ENCODE measurements around the gene GABRD. TPM values are rescaled to one million over a fixed set of nuclear protein-coding genes. Genes with fewer than 3 reads are reported as not detected.

The GABRD gene
- total RNA-seq, 1 donor from 2014 or later: not detected

DNA sequence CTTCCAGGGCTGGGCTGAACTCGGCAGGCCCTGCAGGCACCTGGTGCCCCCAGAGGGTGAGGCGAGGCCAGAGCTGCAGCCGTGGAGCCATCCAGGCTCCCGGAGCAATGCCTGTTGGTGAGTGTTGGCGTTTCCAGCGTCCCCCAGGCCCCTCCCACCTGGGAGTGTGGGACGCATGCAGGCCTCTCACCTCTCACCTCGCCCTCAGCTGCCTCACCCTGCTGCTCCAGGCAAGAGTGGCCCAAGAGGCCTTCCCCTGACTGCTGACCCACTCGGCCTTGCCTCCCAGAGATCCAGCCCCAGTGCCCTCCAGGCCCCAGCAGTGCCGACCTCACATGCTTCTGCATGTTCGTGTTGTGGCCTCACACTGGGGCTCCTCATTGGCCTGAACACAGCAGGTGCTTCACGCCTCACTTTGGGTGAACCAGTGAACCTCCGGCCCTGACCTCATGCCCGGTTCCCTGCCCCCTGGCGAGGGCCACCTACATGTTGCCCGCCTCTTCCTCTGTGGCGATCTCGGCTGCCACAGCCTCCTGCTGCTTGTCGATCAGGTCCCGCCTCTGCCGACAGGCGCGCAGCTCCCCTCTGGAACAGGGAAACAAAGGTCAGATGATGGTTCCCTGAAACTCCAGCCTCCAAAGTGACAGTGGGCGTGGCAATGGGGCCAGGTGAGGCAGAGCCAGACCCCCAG, 32.5 kb upstream of the GABRD start:
- DNase-seq (ENCODE audit: low read depth): no peak
- TF ChIP-seq, protein P1, sequence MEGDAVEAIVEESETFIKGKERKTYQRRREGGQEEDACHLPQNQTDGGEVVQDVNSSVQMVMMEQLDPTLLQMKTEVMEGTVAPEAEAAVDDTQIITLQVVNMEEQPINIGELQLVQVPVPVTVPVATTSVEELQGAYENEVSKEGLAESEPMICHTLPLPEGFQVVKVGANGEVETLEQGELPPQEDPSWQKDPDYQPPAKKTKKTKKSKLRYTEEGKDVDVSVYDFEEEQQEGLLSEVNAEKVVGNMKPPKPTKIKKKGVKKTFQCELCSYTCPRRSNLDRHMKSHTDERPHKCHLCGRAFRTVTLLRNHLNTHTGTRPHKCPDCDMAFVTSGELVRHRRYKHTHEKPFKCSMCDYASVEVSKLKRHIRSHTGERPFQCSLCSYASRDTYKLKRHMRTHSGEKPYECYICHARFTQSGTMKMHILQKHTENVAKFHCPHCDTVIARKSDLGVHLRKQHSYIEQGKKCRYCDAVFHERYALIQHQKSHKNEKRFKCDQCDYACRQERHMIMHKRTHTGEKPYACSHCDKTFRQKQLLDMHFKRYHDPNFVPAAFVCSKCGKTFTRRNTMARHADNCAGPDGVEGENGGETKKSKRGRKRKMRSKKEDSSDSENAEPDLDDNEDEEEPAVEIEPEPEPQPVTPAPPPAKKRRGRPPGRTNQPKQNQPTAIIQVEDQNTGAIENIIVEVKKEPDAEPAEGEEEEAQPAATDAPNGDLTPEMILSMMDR (conservative IDR thresholded peaks at IDR 0.05; ENCODE audit: low read depth, low read length): no peak
- H3K4me3 ChIP-seq (ENCODE audit: low read depth, low read length): no peak overlapping the region

DNA sequence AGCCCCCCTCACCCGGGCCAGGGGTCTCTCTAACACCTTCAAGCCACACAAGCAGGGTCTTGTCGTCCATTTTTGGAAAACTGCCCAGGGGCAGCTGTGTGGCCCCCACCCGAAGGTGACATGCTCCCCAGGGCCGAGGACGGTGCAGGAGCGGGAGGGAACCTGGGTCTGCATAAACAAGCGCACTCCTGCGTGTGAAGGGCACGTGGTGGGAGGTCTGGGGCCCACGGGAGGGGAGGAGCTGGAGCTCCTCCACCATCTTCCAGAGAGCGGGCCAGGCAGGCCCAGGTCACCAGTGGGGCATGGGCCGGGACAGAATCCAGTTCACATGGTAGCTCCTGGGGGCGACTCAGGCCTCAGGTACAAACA, 32.0 kb upstream of the GABRD start:
- H3K4me3 ChIP-seq (ENCODE audit: low read depth, low read length): no peak overlapping the region
- TF ChIP-seq, protein P1 (conservative IDR thresholded peaks at IDR 0.05; ENCODE audit: low read depth, low read length): no peak
- DNase-seq (ENCODE audit: low read depth): no peak

DNA sequence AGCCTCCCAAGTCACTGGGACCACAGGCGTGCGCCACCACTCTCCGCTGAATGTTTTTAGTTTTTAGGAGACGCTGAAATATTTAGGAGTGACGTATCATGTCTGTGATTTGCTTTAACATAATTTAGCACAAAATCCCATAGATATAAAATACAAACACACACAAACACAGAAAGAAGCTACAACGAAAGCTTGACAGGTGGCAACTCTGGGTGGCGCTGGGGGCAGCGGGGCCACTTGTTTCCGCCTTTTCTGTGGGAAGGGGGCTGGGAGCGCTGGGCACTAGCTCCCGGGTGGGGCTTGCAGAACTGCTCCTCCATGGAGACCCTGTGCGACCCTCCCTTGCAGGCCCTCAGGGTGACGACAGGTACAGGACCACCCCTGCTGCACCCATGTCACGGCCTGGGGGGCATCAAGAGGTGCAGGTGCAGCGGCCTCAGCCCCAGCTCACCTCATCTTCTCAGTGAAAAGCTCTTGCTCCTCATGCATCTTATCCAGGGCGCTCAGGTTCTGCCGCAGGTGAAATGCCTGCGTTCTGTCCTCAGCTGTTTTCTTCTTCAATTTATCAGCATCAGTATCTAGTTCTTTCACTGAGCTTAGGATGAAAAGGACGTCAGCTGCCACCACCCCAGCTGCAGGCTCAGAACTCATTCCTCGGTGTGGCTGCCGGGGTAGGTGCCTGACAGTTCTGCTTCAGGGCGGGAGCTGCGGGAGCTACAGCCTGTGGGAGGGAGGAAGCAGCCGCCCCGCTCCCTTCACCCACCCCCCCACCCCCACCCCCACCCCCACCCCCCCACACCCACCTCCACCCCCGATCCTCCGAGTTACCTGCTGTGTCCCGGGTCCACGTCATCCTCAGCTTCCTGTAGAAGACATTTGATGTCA, 30.8 kb upstream of the GABRD start:
- H3K4me3 ChIP-seq (ENCODE audit: low read depth, low read length): no peak overlapping the region
- no peak for DNase-seq (ENCODE audit: low read depth)
- TF ChIP-seq, protein P1 (conservative IDR thresholded peaks at IDR 0.05; ENCODE audit: low read depth, low read length): no peak

DNA sequence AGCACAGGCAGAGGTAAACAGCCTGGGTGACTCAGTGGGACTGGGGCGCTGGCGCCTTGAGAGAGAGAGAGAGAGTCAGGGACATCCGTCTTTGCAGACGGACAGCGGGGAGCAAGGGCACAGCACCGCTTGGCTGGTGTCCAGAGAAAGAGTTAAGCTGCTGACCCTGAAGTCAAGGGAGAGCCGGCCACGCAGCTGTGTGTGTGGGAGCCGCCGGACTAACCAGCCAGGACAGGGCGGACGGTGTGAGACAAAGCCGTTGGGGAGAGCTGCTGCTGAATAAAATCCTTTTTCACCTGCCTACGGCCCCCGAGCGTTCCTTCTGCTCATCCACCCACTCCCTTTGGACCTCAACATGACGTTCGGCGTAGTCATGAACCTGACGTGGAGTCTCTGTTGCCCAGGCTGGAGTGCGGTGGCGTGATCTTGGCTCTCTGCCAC, 30.0 kb upstream of the GABRD start:
- TF ChIP-seq, protein P1 (conservative IDR thresholded peaks at IDR 0.05; ENCODE audit: low read depth, low read length): no peak
- H3K4me3 ChIP-seq (ENCODE audit: low read depth, low read length): no peak overlapping the region
- DNase-seq (ENCODE audit: low read depth): no peak

DNA sequence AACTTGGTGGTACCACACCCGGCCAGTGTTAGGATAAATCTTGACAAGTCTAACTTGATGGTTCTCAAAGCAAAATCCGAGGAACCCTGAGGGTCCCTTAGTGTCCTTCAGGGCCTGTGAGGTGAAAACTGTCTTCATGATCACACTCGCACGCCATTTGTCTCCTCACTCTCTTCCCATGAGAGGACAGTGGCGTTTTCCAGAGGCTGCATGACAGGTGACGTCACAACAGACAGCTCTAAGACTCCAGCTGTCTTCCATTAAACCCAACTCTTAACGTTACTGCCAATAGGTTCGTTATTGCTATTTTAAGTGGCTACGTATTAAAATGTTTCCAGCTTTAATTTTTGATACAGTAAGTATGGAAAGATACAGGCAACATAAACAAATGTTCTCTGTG, 29.4 kb upstream of the GABRD start:
- DNase-seq (ENCODE audit: low read depth): no peak

DNA sequence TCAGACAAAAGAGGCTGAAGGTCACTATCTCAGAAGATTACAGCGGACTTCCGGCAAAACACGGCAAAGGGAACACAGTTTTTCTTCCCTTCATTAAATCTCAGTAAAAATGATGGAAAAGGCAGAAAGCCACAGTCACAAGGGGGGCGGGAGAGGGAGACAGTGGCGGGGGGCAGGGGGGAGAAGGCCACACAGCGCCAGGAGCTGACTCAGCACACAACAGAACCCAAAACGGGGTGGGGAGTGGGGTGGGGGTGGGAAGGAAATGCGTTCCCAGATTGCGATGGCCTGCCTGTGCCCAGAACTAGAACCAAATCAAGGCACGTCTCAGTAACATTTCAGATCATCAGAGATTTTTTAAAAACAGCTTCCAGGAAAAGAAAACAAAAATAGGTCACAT, 28.9 kb upstream of the GABRD start:
- H3K4me3 ChIP-seq (ENCODE audit: low read depth, low read length): no peak overlapping the region
- TF ChIP-seq, protein P1 (conservative IDR thresholded peaks at IDR 0.05; ENCODE audit: low read depth, low read length): no peak
- DNase-seq (ENCODE audit: low read depth): no peak

More for the DNA sequence above, 29.4 kb upstream of the GABRD start:
- TF ChIP-seq, protein P1 (conservative IDR thresholded peaks at IDR 0.05; ENCODE audit: low read depth, low read length): no peak
- no peak overlapping the region for H3K4me3 ChIP-seq (ENCODE audit: low read depth, low read length)
